ENCODE results near the gene SCRT2.

SCRT2 gene

GRCh38 chr20:664576-664975, 11.0 kb downstream of the SCRT2 start:
- no peak for TF ChIP-seq CTCF (IDR thresholded peaks at IDR 0.05; ENCODE audit: borderline replicate concordance, insufficient read depth, low read depth, low read length)
- no peak overlapping the region for H3K4me3 ChIP-seq (ENCODE audit: low read depth, low read length)

- no peak overlapping the region for H3K4me3 ChIP-seq (ENCODE audit: low read depth, low read length)
- no peak for TF ChIP-seq CTCF (IDR thresholded peaks at IDR 0.05; ENCODE audit: borderline replicate concordance, insufficient read depth, low read depth, low read length)
Measured at GRCh38 chr20:664151-664550, 11.5 kb downstream of the SCRT2 start.

- H3K4me3 ChIP-seq (ENCODE audit: low read depth, low read length) = no peak overlapping the region
- TF ChIP-seq CTCF (IDR thresholded peaks at IDR 0.05; ENCODE audit: borderline replicate concordance, insufficient read depth, low read depth, low read length) = no peak
Measured at GRCh38 chr20:663315-664090, 12.1 kb downstream of the SCRT2 start.

GRCh38 chr20:662277-663192, 13.1 kb downstream of the SCRT2 start:
- no peak overlapping the region for H3K4me3 ChIP-seq (ENCODE audit: low read depth, low read length)
- TF ChIP-seq CTCF (IDR thresholded peaks at IDR 0.05; ENCODE audit: borderline replicate concordance, insufficient read depth, low read depth, low read length) = no peak

GRCh38 chr20:661474-662270, 13.9 kb downstream of the SCRT2 start:
- no peak overlapping the region for H3K4me3 ChIP-seq (ENCODE audit: low read depth, low read length)

More at GRCh38 chr20:661474-662270, 13.9 kb downstream of the SCRT2 start:
- TF ChIP-seq CTCF (IDR thresholded peaks at IDR 0.05; ENCODE audit: borderline replicate concordance, insufficient read depth, low read depth, low read length) = no peak

Data from GM12875 (cell line).